ENCODE data around the gene CLPX.

The CLPX gene

GRCh38 chr15:65184868-65185717, at the start of gene CLPX:
Gene CLPX (minus strand): TSS chr15:65185342. CDS start chr15:65185153, 189 bp downstream.
- Histone ChIP-seq H3F3A (ENCODE audit: insufficient read depth, low read length) (0 out of 2 replicates have a peak, but pooled peaks cover 6% of the 10 kb centered on the region), H3K4me2 (ENCODE audit: low read depth, low read length) (peak within 1 kb of the TSS; percentile 80), H3K9ac (ENCODE audit: low read length) (peak within 1 kb of the TSS; percentile 92), H4K20me1 (ENCODE audit: insufficient read depth, low read length) (no peaks in the 10 kb centered on the region), H3K27ac (ENCODE audit: low read length) (peak within 1 kb of the TSS; percentile 71), H3K36me3 (replicated peaks; ENCODE audit: insufficient read depth, low read length) (no peaks in the 10 kb centered on the region; the same call in 1 of the 2 replicates), H3K79me2 (ENCODE audit: low read length) (peaks cover 50% of the 10 kb centered on the region), H3K9me3 (replicated peaks; ENCODE audit: insufficient read depth, low read length) (no peaks in the 10 kb centered on the region), H3K4me1 (ENCODE audit: low read length) (peaks cover 11% of the 10 kb centered on the region; the same call in 1 of the 2 replicates), H3K27me3 (replicated peaks; ENCODE audit: insufficient read depth, low read length) (no peaks in the 10 kb centered on the region), H3K4me3 (ENCODE audit: low read length) (peak within 1 kb of the TSS; percentile 90), H3K9me2 (replicated peaks; ENCODE audit: insufficient read depth, low read length) (no peaks in the 10 kb centered on the region), H2AFZ (ENCODE audit: low read length) (peak within 1 kb of the TSS; percentile 99)
- DNase-seq = peak; percentile 96
- TF ChIP-seq EZH2phosphoT487 (IDR thresholded peaks at IDR 0.05; ENCODE audit: low read length) (no peak), CTCF (IDR thresholded peaks at IDR 0.05; ENCODE audit: low read length) (no peak), EZH2 (optimal IDR thresholded peaks at IDR 0.05; ENCODE audit: low read depth, low read length) (no peak)

GRCh38 chr15:65233696-65234095, 48.6 kb upstream of the CLPX start:
- Histone ChIP-seq H3K27ac (ENCODE audit: low read length) (no peak overlapping the region), H3K9ac (ENCODE audit: low read length) (no peak overlapping the region), H3K4me1 (ENCODE audit: low read length) (no peaks in the 10 kb centered on the region), H3K9me3 (replicated peaks; ENCODE audit: insufficient read depth, low read length) (no peaks in the 10 kb centered on the region), H3K4me3 (ENCODE audit: low read length) (no peak overlapping the region), H3K27me3 (replicated peaks; ENCODE audit: insufficient read depth, low read length) (no peaks in the 10 kb centered on the region), H3F3A (ENCODE audit: insufficient read depth, low read length) (no peaks in the 10 kb centered on the region), H3K4me2 (ENCODE audit: low read depth, low read length) (no peak overlapping the region), H4K20me1 (ENCODE audit: insufficient read depth, low read length) (no peaks in the 10 kb centered on the region), H3K79me2 (ENCODE audit: low read length) (no peaks in the 10 kb centered on the region), H3K36me3 (replicated peaks; ENCODE audit: insufficient read depth, low read length) (no peaks in the 10 kb centered on the region), H3K9me2 (replicated peaks; ENCODE audit: insufficient read depth, low read length) (no peaks in the 10 kb centered on the region), H2AFZ (ENCODE audit: low read length) (no peak overlapping the region)
- TF ChIP-seq EZH2 (optimal IDR thresholded peaks at IDR 0.05; ENCODE audit: low read depth, low read length) (no peak), EZH2phosphoT487 (IDR thresholded peaks at IDR 0.05; ENCODE audit: low read length) (no peak), CTCF (IDR thresholded peaks at IDR 0.05; ENCODE audit: low read length) (no peak)
- no peak for DNase-seq

GRCh38 chr15:65232520-65232919, 47.4 kb upstream of the CLPX start:
- no peaks in the 10 kb centered on the region for H3K4me1 ChIP-seq (ENCODE audit: low read length)
- H3K27me3 ChIP-seq (replicated peaks; ENCODE audit: insufficient read depth, low read length) = no peaks in the 10 kb centered on the region
- TF ChIP-seq EZH2 (optimal IDR thresholded peaks at IDR 0.05; ENCODE audit: low read depth, low read length) (no peak), CTCF (IDR thresholded peaks at IDR 0.05; ENCODE audit: low read length) (no peak), EZH2phosphoT487 (IDR thresholded peaks at IDR 0.05; ENCODE audit: low read length) (no peak)
- no peaks in the 10 kb centered on the region for H3K9me2 ChIP-seq (replicated peaks; ENCODE audit: insufficient read depth, low read length)
- H3K9ac ChIP-seq (ENCODE audit: low read length) = no peak overlapping the region
- no peaks in the 10 kb centered on the region for H3F3A ChIP-seq (ENCODE audit: insufficient read depth, low read length)
- H3K27ac ChIP-seq (ENCODE audit: low read length) = no peak overlapping the region
- no peak for DNase-seq
- H3K9me3 ChIP-seq (replicated peaks; ENCODE audit: insufficient read depth, low read length) = no peaks in the 10 kb centered on the region
- no peaks in the 10 kb centered on the region for H4K20me1 ChIP-seq (ENCODE audit: insufficient read depth, low read length)
- no peak overlapping the region for H3K4me3 ChIP-seq (ENCODE audit: low read length)
- H2AFZ ChIP-seq (ENCODE audit: low read length) = no peak overlapping the region
- no peaks in the 10 kb centered on the region for H3K79me2 ChIP-seq (ENCODE audit: low read length)
- no peaks in the 10 kb centered on the region for H3K36me3 ChIP-seq (replicated peaks; ENCODE audit: insufficient read depth, low read length)
- H3K4me2 ChIP-seq (ENCODE audit: low read depth, low read length) = no peak overlapping the region
